PC-9 (cell line): ENCODE measurements around the gene USP43.

Source experiments
- CTCF ChIP-seq: fragments of 200-600 bp; sonication (generic); conservative IDR thresholded peaks from 2 replicates; pipeline ENCODE4 v1.6.1; 2017; ENCODE audit warnings: mixed run types, antibody characterized with exemption, mild to moderate bottlenecking, moderate library complexity
- EZH2 ChIP-seq: fragments of 200-600 bp; sonication (generic); IDR thresholded peaks from 2 replicates; pipeline ENCODE4 v1.8.0; 2017; ENCODE audit warnings: antibody characterized with exemption, low read depth

GRCh38 chr17:9676820-9677310, 31.5 kb downstream of the USP43 start:
- TF ChIP-seq CTCF = no peak
- no peak for TF ChIP-seq EZH2
